Measurements from ENCODE around the gene ZNF471. TPM values are rescaled to one million over a fixed set of nuclear protein-coding genes. Genes with fewer than 3 reads are reported as not detected.

ZNF471 gene
- total RNA-seq, 2 donors from 2014 or later: 4.7 to 5.4 TPM

DNA sequence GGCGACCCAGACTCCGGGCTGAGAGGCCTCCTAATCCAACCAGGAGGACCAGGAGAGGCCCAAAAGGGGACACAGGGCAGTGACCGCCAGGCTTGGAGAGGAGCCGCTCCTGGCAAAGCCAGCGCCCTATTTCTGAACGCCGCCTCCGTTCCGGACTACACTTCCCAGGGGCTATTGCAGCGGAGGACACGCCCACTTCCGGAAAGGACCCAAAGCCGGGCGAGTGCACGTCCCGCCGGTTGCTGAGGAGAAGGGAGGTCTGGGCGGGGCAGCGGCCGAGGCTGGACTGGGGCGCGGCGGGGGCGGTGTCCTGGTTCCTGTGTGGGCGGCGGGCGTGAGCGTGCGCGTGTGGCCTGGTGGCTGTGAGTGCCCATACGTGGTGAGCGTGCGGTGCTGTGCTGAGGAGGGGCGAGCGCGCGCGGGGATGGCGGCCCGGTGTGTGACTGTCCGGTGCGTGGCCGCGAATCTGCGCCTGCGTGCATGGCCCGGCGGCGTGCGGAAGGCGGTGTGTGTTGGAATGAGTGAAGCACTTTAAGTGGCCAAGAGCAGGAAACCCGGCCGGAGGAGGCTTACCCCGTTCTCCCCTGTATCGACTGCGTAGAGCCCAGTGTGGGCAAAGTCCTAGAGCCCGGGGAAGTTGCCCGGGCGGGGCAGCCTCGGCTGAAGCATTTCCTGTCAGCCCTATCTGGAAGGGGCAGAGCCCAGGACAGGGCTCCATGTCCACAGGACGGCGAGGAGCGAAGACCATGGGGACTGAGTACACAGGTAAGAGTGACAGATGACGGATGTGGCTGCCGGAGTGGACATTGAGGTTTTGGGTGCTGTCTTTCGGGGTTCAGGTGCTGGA is 59.8 kb downstream of the ZNF471 start, which contains the start of gene ZNF470:
TSS of gene ZNF470 (plus strand) at position 195 of the 847 bp plus-strand sequence. CDS start 2,844 bp downstream, outside the sequence.
- ATAC-seq (peak; percentile 100), DNase-seq (peak; percentile 97)
- intact Hi-C loops (cut with DNase I): no loop called here

GRCh38 chr19:56572589-56572988 is 64.9 kb downstream of the ZNF471 start:
- ATAC-seq: no peak
- intact Hi-C loops (cut with DNase I): no loop called here

DNA sequence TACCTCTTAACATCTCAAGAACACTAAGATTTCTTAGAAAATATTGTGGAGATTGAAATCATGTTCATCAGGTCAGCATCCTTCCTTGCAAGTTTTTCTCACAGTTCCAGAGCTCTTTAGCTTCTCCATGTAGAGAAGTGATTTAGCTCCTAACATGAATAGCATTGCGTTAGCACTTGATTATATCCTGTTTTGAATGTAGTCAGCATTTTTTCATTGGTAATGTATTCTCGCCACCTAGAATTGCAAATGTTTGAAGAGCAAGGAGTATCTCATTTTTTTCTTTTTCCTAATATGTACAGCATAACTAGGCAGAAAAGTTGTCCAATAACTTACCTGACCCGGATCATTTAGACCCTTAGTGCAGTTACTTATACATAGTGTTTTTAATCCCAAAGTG is 66.3 kb downstream of the ZNF471 start:
- intact Hi-C loops (cut with DNase I): no loop called here
- ATAC-seq (no peak), DNase-seq (no peak)

More at GRCh38 chr19:56572589-56572988, 64.9 kb downstream of the ZNF471 start:
- no peak for DNase-seq

DNA sequence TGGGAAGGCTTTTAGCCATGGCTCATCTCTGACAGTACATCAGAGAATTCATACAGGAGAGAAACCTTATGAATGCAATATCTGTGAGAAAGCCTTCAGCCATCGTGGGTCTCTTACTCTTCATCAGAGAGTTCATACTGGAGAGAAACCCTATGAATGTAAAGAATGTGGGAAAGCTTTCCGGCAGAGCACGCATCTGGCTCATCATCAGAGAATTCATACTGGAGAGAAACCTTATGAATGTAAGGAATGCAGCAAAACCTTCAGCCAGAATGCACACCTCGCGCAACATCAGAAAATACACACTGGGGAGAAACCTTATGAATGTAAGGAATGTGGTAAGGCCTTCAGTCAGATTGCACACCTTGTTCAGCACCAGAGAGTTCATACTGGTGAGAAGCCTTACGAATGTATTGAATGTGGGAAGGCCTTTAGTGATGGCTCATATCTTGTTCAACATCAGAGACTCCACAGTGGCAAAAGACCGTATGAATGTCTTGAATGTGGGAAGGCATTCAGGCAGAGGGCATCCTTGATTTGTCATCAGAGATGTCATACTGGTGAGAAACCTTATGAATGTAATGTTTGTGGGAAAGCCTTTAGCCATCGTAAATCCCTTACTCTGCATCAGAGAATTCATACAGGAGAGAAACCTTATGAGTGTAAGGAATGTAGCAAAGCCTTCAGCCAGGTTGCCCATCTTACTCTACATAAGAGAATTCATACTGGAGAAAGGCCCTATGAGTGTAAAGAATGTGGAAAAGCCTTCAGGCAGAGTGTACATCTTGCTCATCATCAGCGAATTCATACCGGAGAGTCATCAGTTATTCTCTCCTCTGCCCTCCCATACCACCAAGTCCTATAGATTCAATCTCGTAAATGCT is 70.3 kb downstream of the ZNF471 start:
- intact Hi-C loops (cut with DNase I): no loop called here
- DNase-seq: no peak
- no peak for ATAC-seq

Other genes with a start within 250 kb of the ZNF471 start
- gene EDDM13, start 235.1 kb upstream of the ZNF471 start, total RNA-seq: not detected
- 10 to 100 TPM; 16.4 to 18.4 TPM for gene ZSCAN5A, start 193.0 kb upstream of the ZNF471 start, total RNA-seq
- 1 to 10 TPM; 4.0 to 4.4 TPM for gene ZNF582, start 114.3 kb upstream of the ZNF471 start, total RNA-seq
- 1 to 10 TPM; 5.0 to 6.2 TPM for gene ZNF583, start 103.5 kb upstream of the ZNF471 start, total RNA-seq
- 1 to 10 TPM; 4.0 to 4.9 TPM for gene ZNF667, start 30.5 kb upstream of the ZNF471 start, total RNA-seq
- 1 to 10 TPM; 4.8 to 5.7 TPM for gene ZFP28, start 31.1 kb downstream of the ZNF471 start, total RNA-seq
- gene ZNF470, start 59.6 kb downstream of the ZNF471 start, total RNA-seq: 1 to 10 TPM; 3.4 TPM
- 1 to 10 TPM; 5.6 to 7.8 TPM for gene ZNF71, start 87.4 kb downstream of the ZNF471 start, total RNA-seq
- gene SMIM17, start 135.3 kb downstream of the ZNF471 start, total RNA-seq: under 1 TPM in 1 of 2 donors, not detected in 1; 0.39 TPM
- gene ZNF835, start 163.9 kb downstream of the ZNF471 start, total RNA-seq: 1 to 10 TPM; 2.2 to 4.1 TPM

Data from left cardiac atrium (tissue), 4 donors.